ENCODE data around the gene HS1BP3. TPM values are rescaled to one million over a fixed set of nuclear protein-coding genes. Genes with fewer than 3 reads are reported as not detected.

The HS1BP3 gene
- total and polyA plus RNA-seq, 2 of the 13 experiments (the other 11 are each of a cell fraction or from before 2014, with no cell fraction given) = 15.2 to 22.0 TPM

GRCh38 chr2:20593072-20594034 is 57.5 kb downstream of the HS1BP3 start (continued):
- TF ChIP-seq REST (IDR thresholded peaks at IDR 0.05; ENCODE audit: borderline replicate concordance in 1 of 2, low read depth in 1 of 2, low read length in 2 of 2) (peak in 1 of 2 experiments; percentile 81; a peak in 1 of 4 replicates), ESRRA (CRISPR knock-in tag; IDR thresholded peaks at IDR 0.05; ENCODE audit: low read depth) (peak; percentile 99), FOXO4 (CRISPR knock-in tag; conservative IDR thresholded peaks at IDR 0.05) (no peak), CERS6 (CRISPR knock-in tag; IDR thresholded peaks at IDR 0.05) (no peak), ZBTB1 (CRISPR knock-in tag; IDR thresholded peaks at IDR 0.05; ENCODE audit: borderline replicate concordance) (no peak; the same call in 1 of the 2 replicates), TIGD3 (CRISPR knock-in tag; IDR thresholded peaks at IDR 0.05; ENCODE audit: borderline replicate concordance) (peak; percentile 96), MEIS1 (CRISPR knock-in tag; IDR thresholded peaks at IDR 0.05; ENCODE audit: borderline replicate concordance) (peak; percentile 99; the same call in 1 of the 2 replicates), TERF1 (CRISPR knock-in tag; IDR thresholded peaks at IDR 0.05) (no peak), ATF6 (CRISPR knock-in tag; conservative IDR thresholded peaks at IDR 0.05) (no peak), ZBTB3 (CRISPR knock-in tag; IDR thresholded peaks at IDR 0.05; ENCODE audit: borderline replicate concordance, low read depth) (peak; percentile 97), ZKSCAN1 (IDR thresholded peaks at IDR 0.05; ENCODE audit: low read length) (no peak), MTA1 (CRISPR knock-in tag; IDR thresholded peaks at IDR 0.05; ENCODE audit: borderline replicate concordance) (peak; percentile 100)

Measured in HepG2 (cell line).